22Rv1 (cell line): ENCODE data around the gene PAPPA.

ENCODE experiments used
- CTCF ChIP-seq: fragments of 450-650 bp; IDR thresholded peaks from 2 replicates; pipeline ENCODE4 v1.5.1; 2017; ENCODE audit warnings: mild to moderate bottlenecking
- ZFX ChIP-seq: fragments of 450-650 bp; IDR thresholded peaks from 2 replicates; pipeline ENCODE4 v1.6.1; 2017; ENCODE audit warnings: antibody characterized with exemption, borderline replicate concordance

- TF ChIP-seq CTCF (no peak), ZFX (no peak)
These were observed 186.7 kb downstream of the PAPPA start for GRCh38 chr9:116340270-116340669.
